WERI-Rb-1 (cell line): ENCODE data around the gene PMAIP1.

ENCODE experiments used
- DNase-seq: peaks from one replicate; pipeline ENCODE4 v3.0.0-alpha.2; 2020
- H3K27ac ChIP-seq: fragments of 250-450 bp; sonication (Bioruptor Pico); 2 replicates; pipeline ENCODE4 v1.5.1; 2020; ENCODE audit warnings: mild to moderate bottlenecking, moderate library complexity
- H3K27me3 ChIP-seq: fragments of 250-450 bp; sonication (Bioruptor Pico); 2 replicates; pipeline ENCODE4 v1.5.1; 2021; ENCODE audit warnings: mild to moderate bottlenecking, low read depth, moderate library complexity; ENCODE audit not compliant: insufficient read depth, severe bottlenecking
- H3K36me3 ChIP-seq: fragments of 250-450 bp; sonication (Bioruptor Pico); 2 replicates; pipeline ENCODE4 v1.5.1; 2020; ENCODE audit warnings: mild to moderate bottlenecking, moderate library complexity
- H3K4me3 ChIP-seq: 2 replicates; pipeline ENCODE4 v1.5.1; 2011; ENCODE audit warnings: low read depth, mild to moderate bottlenecking, control low read depth, low read length
- H3K9me3 ChIP-seq: fragments of 250-450 bp; sonication (Bioruptor Pico); 2 replicates; pipeline ENCODE4 v1.5.1; 2021; ENCODE audit warnings: mild to moderate bottlenecking, moderate library complexity; ENCODE audit not compliant: severe bottlenecking
- TF ChIP-seq, protein P1 (sequence below): IDR thresholded peaks from 2 replicates; pipeline ENCODE4 v1.5.1; 2011; ENCODE audit warnings: low read depth, mild to moderate bottlenecking, control low read depth, inconsistent platforms, low read length

PMAIP1 gene

DNA sequence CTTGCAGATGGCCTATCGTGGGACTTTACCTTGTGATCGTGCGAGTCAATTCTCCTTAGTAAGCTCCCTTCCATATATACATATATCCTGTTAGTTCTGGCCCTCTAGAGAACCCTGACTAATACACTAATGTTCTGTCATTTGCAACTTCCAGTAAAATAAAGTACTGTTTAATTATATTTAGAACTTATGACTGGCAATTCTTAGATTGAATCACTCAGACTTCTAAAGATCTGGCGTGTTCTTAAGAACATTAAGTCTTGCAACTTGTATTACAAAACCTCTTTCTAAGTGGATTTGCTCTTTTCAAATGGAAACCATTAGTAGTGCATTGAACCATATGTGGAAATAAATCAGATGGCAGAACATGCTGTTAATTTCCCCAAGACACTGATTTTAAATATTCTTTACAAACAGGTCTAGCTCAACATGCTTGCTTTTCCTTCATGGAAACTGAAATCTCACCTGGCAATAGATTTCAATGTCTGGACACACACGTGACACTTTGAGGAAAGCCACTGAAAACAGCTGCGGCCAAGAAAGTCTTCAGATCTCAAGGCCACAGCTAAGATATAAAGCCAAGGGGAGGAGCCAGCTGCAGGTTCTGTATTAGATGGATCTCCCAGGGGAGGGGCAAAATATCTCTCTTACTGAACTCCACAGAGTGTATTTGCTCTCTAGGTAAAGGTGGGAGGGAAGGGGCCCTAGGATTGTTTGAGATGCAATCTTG is 50.6 kb downstream of the PMAIP1 start:
- H3K4me3 ChIP-seq, result no peak overlapping the region
- no peak overlapping the region for H3K27ac ChIP-seq
- TF ChIP-seq, protein P1, sequence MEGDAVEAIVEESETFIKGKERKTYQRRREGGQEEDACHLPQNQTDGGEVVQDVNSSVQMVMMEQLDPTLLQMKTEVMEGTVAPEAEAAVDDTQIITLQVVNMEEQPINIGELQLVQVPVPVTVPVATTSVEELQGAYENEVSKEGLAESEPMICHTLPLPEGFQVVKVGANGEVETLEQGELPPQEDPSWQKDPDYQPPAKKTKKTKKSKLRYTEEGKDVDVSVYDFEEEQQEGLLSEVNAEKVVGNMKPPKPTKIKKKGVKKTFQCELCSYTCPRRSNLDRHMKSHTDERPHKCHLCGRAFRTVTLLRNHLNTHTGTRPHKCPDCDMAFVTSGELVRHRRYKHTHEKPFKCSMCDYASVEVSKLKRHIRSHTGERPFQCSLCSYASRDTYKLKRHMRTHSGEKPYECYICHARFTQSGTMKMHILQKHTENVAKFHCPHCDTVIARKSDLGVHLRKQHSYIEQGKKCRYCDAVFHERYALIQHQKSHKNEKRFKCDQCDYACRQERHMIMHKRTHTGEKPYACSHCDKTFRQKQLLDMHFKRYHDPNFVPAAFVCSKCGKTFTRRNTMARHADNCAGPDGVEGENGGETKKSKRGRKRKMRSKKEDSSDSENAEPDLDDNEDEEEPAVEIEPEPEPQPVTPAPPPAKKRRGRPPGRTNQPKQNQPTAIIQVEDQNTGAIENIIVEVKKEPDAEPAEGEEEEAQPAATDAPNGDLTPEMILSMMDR, result no peak
- H3K9me3 ChIP-seq, result no peaks in the 10 kb centered on the region
- no peaks in the 10 kb centered on the region for H3K36me3 ChIP-seq
- no peaks in the 10 kb centered on the region for H3K27me3 ChIP-seq
- no peak for DNase-seq

DNA sequence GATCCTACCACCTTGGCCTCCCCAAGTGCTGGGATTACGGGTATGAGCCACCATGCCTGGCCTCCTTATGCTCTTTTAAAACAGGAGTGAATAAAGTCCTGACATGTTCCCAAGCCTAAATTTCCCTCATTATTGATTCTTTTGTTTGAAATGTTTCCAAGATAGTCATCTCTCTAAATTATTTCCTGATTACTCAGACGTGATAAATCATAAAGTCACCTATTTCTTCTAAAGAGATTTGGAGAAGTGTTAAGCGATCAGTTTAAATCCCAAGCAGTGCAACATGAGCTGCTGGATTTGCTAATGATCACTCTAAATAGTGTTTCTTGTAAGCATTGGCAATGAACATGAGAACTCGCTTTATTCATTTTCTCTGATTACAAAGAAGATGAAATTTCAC is 51.8 kb downstream of the PMAIP1 start:
- no peak overlapping the region for H3K27ac ChIP-seq

DNA sequence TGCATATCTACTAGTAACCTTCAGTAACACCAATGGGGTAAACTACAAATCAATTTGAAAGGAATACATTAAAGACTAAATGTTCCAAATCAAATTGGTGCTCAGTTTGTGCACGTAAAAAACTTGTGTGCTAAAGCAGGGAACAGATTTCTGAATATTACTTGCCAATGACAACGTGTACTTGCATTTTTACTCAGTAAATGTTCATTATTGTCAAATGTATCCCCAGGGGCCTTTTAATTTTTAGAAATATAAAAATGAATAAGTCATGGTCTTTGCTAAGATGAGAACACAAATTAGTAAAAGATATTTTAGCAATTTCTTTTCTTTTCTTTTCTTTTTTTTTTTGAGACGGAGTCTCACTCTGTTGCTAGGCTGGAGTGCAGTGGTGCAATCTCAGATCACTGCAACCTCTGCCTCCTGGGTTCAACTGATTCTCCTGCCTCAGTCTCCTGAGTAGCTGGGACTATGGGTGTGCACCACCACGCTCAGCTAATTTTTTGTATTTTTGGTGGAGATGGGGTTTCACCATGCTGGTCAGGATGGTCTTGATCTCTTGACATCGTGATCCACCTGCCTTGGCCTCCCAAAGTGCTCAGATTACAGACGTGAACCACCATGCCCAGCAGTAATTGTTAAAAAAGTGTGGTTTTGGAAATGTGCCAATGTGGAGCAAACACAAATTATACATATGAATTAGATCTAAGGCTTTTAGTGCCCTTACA is 52.6 kb downstream of the PMAIP1 start:
- DNase-seq, result no peak
- H3K27ac ChIP-seq, result no peak overlapping the region

More for the DNA sequence above, 51.8 kb downstream of the PMAIP1 start:
- DNase-seq, result no peak
- no peaks in the 10 kb centered on the region for H3K9me3 ChIP-seq
- no peak overlapping the region for H3K4me3 ChIP-seq
- no peaks in the 10 kb centered on the region for H3K27me3 ChIP-seq
- TF ChIP-seq, protein P1, result no peak
- H3K36me3 ChIP-seq, result no peaks in the 10 kb centered on the region

More for the DNA sequence above, 52.6 kb downstream of the PMAIP1 start:
- H3K27me3 ChIP-seq, result no peaks in the 10 kb centered on the region
- no peaks in the 10 kb centered on the region for H3K36me3 ChIP-seq
- no peaks in the 10 kb centered on the region for H3K9me3 ChIP-seq
- TF ChIP-seq, protein P1, result no peak
- H3K4me3 ChIP-seq, result no peak overlapping the region
